ENCODE results near the gene LAMTOR5. TPM values are rescaled to one million over a fixed set of nuclear protein-coding genes. Genes with fewer than 3 reads are reported as not detected.

The LAMTOR5 gene
- total RNA-seq, 1 donor from 2014 or later: 135 TPM

- Mint-ChIP-seq H3K4me1 (ENCODE audit: low read depth, unreplicated experiment) (no peaks in the 10 kb centered on the region), H3K27me3 (ENCODE audit: unreplicated experiment) (peaks cover 5% of the 10 kb centered on the region), H3K36me3 (ENCODE audit: unreplicated experiment) (no peaks in the 10 kb centered on the region), H3K4me3 (ENCODE audit: unreplicated experiment) (no peak overlapping the region), H3K9me3 (ENCODE audit: unreplicated experiment) (no peaks in the 10 kb centered on the region), H3K27ac (ENCODE audit: unreplicated experiment) (no peak overlapping the region)
- no peak for TF ChIP-seq CTCF (IDR thresholded peaks at IDR 0.05; ENCODE audit: partially characterized antibody, unreplicated experiment)
- no peak for DNase-seq
Observed at GRCh38 chr1:110452330-110452729, 44.8 kb upstream of the LAMTOR5 start.

- Mint-ChIP-seq H3K27ac (ENCODE audit: unreplicated experiment) (no peak within 1 kb of the TSS), H3K27me3 (ENCODE audit: unreplicated experiment) (peaks cover 5% of the 10 kb centered on the region), H3K9me3 (ENCODE audit: unreplicated experiment) (no peaks in the 10 kb centered on the region), H3K4me1 (ENCODE audit: low read depth, unreplicated experiment) (no peaks in the 10 kb centered on the region), H3K4me3 (ENCODE audit: unreplicated experiment) (no peak within 1 kb of the TSS), H3K36me3 (ENCODE audit: unreplicated experiment) (no peaks in the 10 kb centered on the region)
- no peak for TF ChIP-seq CTCF (IDR thresholded peaks at IDR 0.05; ENCODE audit: partially characterized antibody, unreplicated experiment)
- DNase-seq: no peak
Observed at GRCh38 chr1:110450929-110451328, 43.4 kb upstream of the LAMTOR5 start, which contains the start of gene PROK1. Gene PROK1 (plus strand): TSS chr1:110451149. CDS start chr1:110451217, 68 bp downstream.

GRCh38 chr1:110449661-110450651 lies 42.5 kb upstream of the LAMTOR5 start:
- Mint-ChIP-seq H3K9me3 (ENCODE audit: unreplicated experiment) (no peaks in the 10 kb centered on the region), H3K27ac (ENCODE audit: unreplicated experiment) (no peak overlapping the region), H3K36me3 (ENCODE audit: unreplicated experiment) (no peaks in the 10 kb centered on the region), H3K27me3 (ENCODE audit: unreplicated experiment) (peaks cover 5% of the 10 kb centered on the region), H3K4me3 (ENCODE audit: unreplicated experiment) (no peak overlapping the region), H3K4me1 (ENCODE audit: low read depth, unreplicated experiment) (no peaks in the 10 kb centered on the region)
- TF ChIP-seq CTCF (IDR thresholded peaks at IDR 0.05; ENCODE audit: partially characterized antibody, unreplicated experiment): no peak
- no peak for DNase-seq

- TF ChIP-seq CTCF (IDR thresholded peaks at IDR 0.05; ENCODE audit: partially characterized antibody, unreplicated experiment): no peak
- Mint-ChIP-seq H3K27ac (ENCODE audit: unreplicated experiment) (no peak overlapping the region), H3K27me3 (ENCODE audit: unreplicated experiment) (peaks cover 2% of the 10 kb centered on the region), H3K9me3 (ENCODE audit: unreplicated experiment) (peaks cover 2% of the 10 kb centered on the region), H3K36me3 (ENCODE audit: unreplicated experiment) (no peaks in the 10 kb centered on the region), H3K4me3 (ENCODE audit: unreplicated experiment) (no peak overlapping the region), H3K4me1 (ENCODE audit: low read depth, unreplicated experiment) (no peaks in the 10 kb centered on the region)
- DNase-seq: no peak
Observed at GRCh38 chr1:110444561-110444960, 37.1 kb upstream of the LAMTOR5 start.

- H3K36me3 Mint-ChIP-seq (ENCODE audit: unreplicated experiment): no peaks in the 10 kb centered on the region
- H3K4me3 Mint-ChIP-seq (ENCODE audit: unreplicated experiment): no peak overlapping the region
- no peak for DNase-seq
- H3K27ac Mint-ChIP-seq (ENCODE audit: unreplicated experiment): no peak overlapping the region
- no peaks in the 10 kb centered on the region for H3K4me1 Mint-ChIP-seq (ENCODE audit: low read depth, unreplicated experiment)
- H3K27me3 Mint-ChIP-seq (ENCODE audit: unreplicated experiment): peaks cover 2% of the 10 kb centered on the region
- TF ChIP-seq CTCF (IDR thresholded peaks at IDR 0.05; ENCODE audit: partially characterized antibody, unreplicated experiment): no peak
- peaks cover 2% of the 10 kb centered on the region for H3K9me3 Mint-ChIP-seq (ENCODE audit: unreplicated experiment)
Observed at GRCh38 chr1:110443451-110443850, 36.0 kb upstream of the LAMTOR5 start.

Data from glutamatergic neuron (in vitro differentiated cells).